Stomach (tissue), 9 donors: ENCODE measurements around the gene LRP1B. TPM values are rescaled to one million over a fixed set of nuclear protein-coding genes. Genes with fewer than 3 reads are reported as not detected.
"Not testable (repeated sequence)": the region's sequence is repeated elsewhere in the genome, so short reads cannot be mapped to it uniquely, and the experiment has no call there.

ENCODE experiments used
- DNase-seq, 2 donors: peaks; one replicate each; pipeline versions ENCODE4 v3.0.0 to v3.0.0-alpha.2; 2013 to 2019
- H3K27ac ChIP-seq, 5 donors: fragments of 200-600 bp in 4 of 5; sonication (generic) in 4 of 5; one replicate each; pipeline ENCODE4 v1.5.1; 2013 to 2019; ENCODE audit warnings: mild to moderate bottlenecking in 1 of 5, moderate library complexity in 1 of 5
- H3K27me3 ChIP-seq, 3 donors: fragments of 200-600 bp; sonication (generic); one replicate each; pipeline ENCODE4 v1.5.1; 2017 to 2019; ENCODE audit warnings: mixed run types in 1 of 3
- H3K36me3 ChIP-seq, 4 donors: fragments of 200-600 bp; sonication (generic); 1 replicate in 3 of 4; 2 replicates in 1 of 4; pipeline ENCODE4 v1.5.1; 2016 to 2019
- H3K4me1 ChIP-seq, 4 donors: fragments of 200-600 bp; sonication (generic); one replicate each; pipeline ENCODE4 v1.5.1; 2016 to 2019
- H3K4me3 ChIP-seq, 4 donors: fragments of 200-600 bp; sonication (generic) in 3 of 4; one replicate each; pipeline ENCODE4 v1.5.1; 2016 to 2019; ENCODE audit warnings: mild to moderate bottlenecking in 1 of 4
- H3K9me3 ChIP-seq, 4 donors: fragments of 200-600 bp; sonication (generic); one replicate each; pipeline ENCODE4 v1.5.1; 2016 to 2019
- EP300 ChIP-seq: sonication (generic); formaldehyde crosslinking; IDR thresholded peaks from one replicate; pipeline ENCODE4 v1.6.1; 2017; ENCODE audit warnings: antibody characterized with exemption
- POLR2A ChIP-seq, 4 donors: fragments of 450-650 bp; IDR thresholded peaks; one replicate each; pipeline ENCODE4 v1.6.1; 2016; ENCODE audit warnings: antibody characterized with exemption in 4 of 4, control low read depth in 2 of 4, mild to moderate bottlenecking in 1 of 4, moderate library complexity in 1 of 4
- POLR2AphosphoS5 ChIP-seq, 3 donors: sonication (generic); formaldehyde crosslinking; IDR thresholded peaks; one replicate each; pipeline ENCODE4 v1.6.1; 2016; ENCODE audit warnings: antibody characterized with exemption in 3 of 3
- WGBS, 5 donors: extraction: QIAGEN DNeasy Blood & Tissue Kit in 3 of 5; methylation state at CpG; one replicate each; pipeline versions ENCODE4 v1.1.5 to v1.1.7; 2013 to 2018; 5-methylcytosine and 5-hydroxymethylcytosine counted together
- intact Hi-C: fragments of 100-400 bp; cut with DNase I; formaldehyde crosslinking; loops from one replicate; pipeline ENCODE4 v1.15.1; 2023; ENCODE audit warnings: low total_unique reads
- polyA plus RNA-seq, 3 donors: library from polyadenylated mRNA; stranded (reverse); fragments of 200-250 nt; gene quantifications; one replicate each; pipeline ENCODE4 v1.2.3, GENCODE V29; 2013
- total RNA-seq, 5 donors: library from RNA; depleted of rRNA; stranded (reverse); fragments of >200 nt; gene quantifications; one replicate each; pipeline versions ENCODE4 v1.1.0 to v1.2.3, GENCODE V29; 2014 to 2016
- TF ChIP-seq, protein P1 (sequence below), 7 experiments: fragments of 450-650 bp in 4 of 7; fragments of 200-600 bp in 3 of 7; sonication (generic) in 3 of 7; IDR thresholded peaks; one replicate each; pipeline ENCODE4 v1.5.1; 2016 to 2019; ENCODE audit warnings: antibody characterized with exemption in 7 of 7, control low read depth in 2 of 7, mild to moderate bottlenecking in 1 of 7
- donor health status: healthy with polysubstance abuse.
- donor health status: Bipolar disorder and iron deficiency.
- donor health status: healthy.

LRP1B gene
- total and polyA plus RNA-seq, 8 donors, result under 0.01 to 9.0 (median 0.38) TPM

DNA sequence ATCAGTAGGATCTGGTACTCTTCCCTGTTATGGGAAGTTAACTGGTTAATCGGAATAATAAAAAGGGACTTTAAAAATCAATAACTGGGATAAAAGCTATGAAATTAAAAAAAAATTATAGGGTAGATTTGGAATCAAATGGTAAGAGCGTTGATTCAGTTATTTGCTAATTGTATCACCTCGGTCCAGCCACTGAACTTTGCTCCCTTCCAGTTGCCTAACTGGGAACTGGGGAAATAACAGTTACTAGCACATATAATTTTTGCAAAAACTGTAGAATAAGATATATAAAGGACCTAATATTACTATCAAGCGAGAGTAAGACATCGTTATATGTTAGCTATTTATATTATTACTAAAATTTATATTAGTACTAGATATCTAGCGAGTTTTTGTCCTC lies 302.1 kb downstream of the LRP1B start:
- intact Hi-C loops, result no loop called here
- H3K27ac ChIP-seq, result no peak overlapping the region
- DNase-seq, result no peak
- no peaks in the 10 kb centered on the region for H3K4me1 ChIP-seq
- no peaks in the 10 kb centered on the region for H3K9me3 ChIP-seq
- WGBS, 5 donors, result 79 to 90% (median 85%) methylated on average over 6 of the region's 6 CpGs
- no peaks in the 10 kb centered on the region for H3K27me3 ChIP-seq
- no peak overlapping the region for H3K4me3 ChIP-seq
- H3K36me3 ChIP-seq, result no peaks in the 10 kb centered on the region
- TF ChIP-seq, protein P1, sequence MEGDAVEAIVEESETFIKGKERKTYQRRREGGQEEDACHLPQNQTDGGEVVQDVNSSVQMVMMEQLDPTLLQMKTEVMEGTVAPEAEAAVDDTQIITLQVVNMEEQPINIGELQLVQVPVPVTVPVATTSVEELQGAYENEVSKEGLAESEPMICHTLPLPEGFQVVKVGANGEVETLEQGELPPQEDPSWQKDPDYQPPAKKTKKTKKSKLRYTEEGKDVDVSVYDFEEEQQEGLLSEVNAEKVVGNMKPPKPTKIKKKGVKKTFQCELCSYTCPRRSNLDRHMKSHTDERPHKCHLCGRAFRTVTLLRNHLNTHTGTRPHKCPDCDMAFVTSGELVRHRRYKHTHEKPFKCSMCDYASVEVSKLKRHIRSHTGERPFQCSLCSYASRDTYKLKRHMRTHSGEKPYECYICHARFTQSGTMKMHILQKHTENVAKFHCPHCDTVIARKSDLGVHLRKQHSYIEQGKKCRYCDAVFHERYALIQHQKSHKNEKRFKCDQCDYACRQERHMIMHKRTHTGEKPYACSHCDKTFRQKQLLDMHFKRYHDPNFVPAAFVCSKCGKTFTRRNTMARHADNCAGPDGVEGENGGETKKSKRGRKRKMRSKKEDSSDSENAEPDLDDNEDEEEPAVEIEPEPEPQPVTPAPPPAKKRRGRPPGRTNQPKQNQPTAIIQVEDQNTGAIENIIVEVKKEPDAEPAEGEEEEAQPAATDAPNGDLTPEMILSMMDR (IDR thresholded peaks at IDR 0.05), result no peak
- TF ChIP-seq POLR2AphosphoS5 (IDR thresholded peaks at IDR 0.05) (no peak), POLR2A (IDR thresholded peaks at IDR 0.05) (no peak), EP300 (no peak)

DNA sequence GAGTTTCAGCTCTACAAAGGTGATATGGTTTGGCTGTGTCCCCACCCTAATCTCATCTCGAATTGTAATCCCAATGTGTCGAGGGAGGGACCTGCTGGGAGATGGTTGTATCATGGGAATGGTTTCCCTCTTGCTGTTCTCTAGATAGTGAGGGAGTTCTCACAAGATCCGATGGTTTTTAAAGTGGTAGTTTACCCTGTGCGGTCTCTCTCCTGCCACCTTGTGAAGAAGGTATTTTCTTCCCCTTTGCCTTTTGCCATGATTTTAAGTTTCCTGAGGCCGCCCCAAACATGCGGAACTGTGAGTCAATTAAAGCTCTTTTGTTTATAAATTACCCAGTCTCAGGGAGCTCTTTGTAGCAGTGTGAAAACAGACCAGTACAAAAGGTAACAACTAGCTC lies 306.0 kb downstream of the LRP1B start:
- no peaks in the 10 kb centered on the region for H3K36me3 ChIP-seq
- no peak overlapping the region for H3K4me3 ChIP-seq
- H3K27ac ChIP-seq, result no peak overlapping the region
- H3K9me3 ChIP-seq, result no peaks in the 10 kb centered on the region
- no peaks in the 10 kb centered on the region for H3K4me1 ChIP-seq
- TF ChIP-seq, protein P1 (IDR thresholded peaks at IDR 0.05), result no peak
- TF ChIP-seq POLR2AphosphoS5 (IDR thresholded peaks at IDR 0.05) (no peak), POLR2A (IDR thresholded peaks at IDR 0.05) (no peak), EP300 (no peak)
- intact Hi-C loops, result no loop called here
- no peaks in the 10 kb centered on the region for H3K27me3 ChIP-seq
- WGBS, 5 donors, result 79 to 85% (median 85%) methylated on average over 6 of the region's 6 CpGs
- no peak for DNase-seq

GRCh38 chr2:141820893-141821292 lies 309.9 kb downstream of the LRP1B start:
- TF ChIP-seq, protein P1 (IDR thresholded peaks at IDR 0.05), result no peak
- no peak for TF ChIP-seq EP300
- no peak for TF ChIP-seq POLR2AphosphoS5 (IDR thresholded peaks at IDR 0.05)
- TF ChIP-seq POLR2A (IDR thresholded peaks at IDR 0.05), result no peak
- WGBS, 5 donors, result 84 to 95% (median 89%) methylated on average over 3 of the region's 3 CpGs
- H3K4me3 ChIP-seq, result no peak overlapping the region
- H3K9me3 ChIP-seq, result no peaks in the 10 kb centered on the region
- intact Hi-C loops, result no loop called here
- no peaks in the 10 kb centered on the region for H3K4me1 ChIP-seq
- no peak for DNase-seq
- H3K27me3 ChIP-seq, result no peaks in the 10 kb centered on the region
- no peak overlapping the region for H3K27ac ChIP-seq
- H3K36me3 ChIP-seq, result no peaks in the 10 kb centered on the region

DNA sequence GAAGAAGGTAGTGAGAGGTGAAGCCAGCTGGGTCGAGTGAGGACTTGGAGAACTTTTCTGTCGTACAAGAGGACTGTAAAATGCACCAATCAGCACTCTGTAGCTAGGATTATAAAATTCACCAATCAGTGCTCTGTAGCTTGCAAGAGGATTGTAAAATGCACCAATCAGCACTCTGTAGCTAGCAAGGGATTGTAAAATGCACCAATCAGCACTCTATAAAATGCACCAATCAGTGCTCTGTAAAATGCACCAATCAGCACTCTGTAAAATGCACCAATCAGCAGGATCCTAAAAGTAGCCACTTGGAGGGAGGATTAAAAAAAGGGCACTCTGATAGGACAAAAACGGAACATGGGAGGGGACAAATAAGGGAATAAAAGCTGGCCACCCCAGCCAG lies 315.5 kb downstream of the LRP1B start:
- H3K36me3 ChIP-seq, H3K4me3 ChIP-seq, intact Hi-C loops, H3K27ac ChIP-seq, DNase-seq, H3K27me3 ChIP-seq, H3K4me1 ChIP-seq: not testable (repeated sequence)
- 66 to 87% (median 78%) methylated on average over 3 of the region's 3 CpGs for WGBS, 5 donors
- H3K9me3 ChIP-seq, result peaks cover 0 to 19% (median 5%) of the 10 kb centered on the region in 4 donors

GRCh38 chr2:141814150-141814549 lies 316.7 kb downstream of the LRP1B start:
- Histone ChIP-seq H3K4me3 (no peak overlapping the region), H3K9me3 (peaks cover 0 to 19% (median 5%) of the 10 kb centered on the region in 4 donors), H3K36me3 (no peaks in the 10 kb centered on the region), H3K27ac (no peak overlapping the region), H3K27me3 (no peaks in the 10 kb centered on the region), H3K4me1 (no peaks in the 10 kb centered on the region)
- 51 to 78% (median 65%) methylated on average over 2 of the region's 2 CpGs for WGBS, 5 donors
- intact Hi-C loops, result no loop called here
- no peak for DNase-seq
- TF ChIP-seq POLR2A (IDR thresholded peaks at IDR 0.05) (no peak), POLR2AphosphoS5 (IDR thresholded peaks at IDR 0.05) (no peak), EP300 (no peak)
- TF ChIP-seq, protein P1 (IDR thresholded peaks at IDR 0.05), result no peak
